HG03045 (cell line): ENCODE measurements around the gene GOT1.

Experiments
- ATAC-seq: cut with Tn5 transposase; IDR thresholded peaks from one replicate; pipeline ENCODE4 v1.9.1; 2021; ENCODE audit warnings: mild to moderate bottlenecking, moderate library complexity; ENCODE audit not compliant: unreplicated experiment

GOT1 gene

GRCh38 chr10:99365311-99365710 lies 65.1 kb downstream of the GOT1 start:
- no peak for ATAC-seq

GRCh38 chr10:99364125-99364524 lies 66.3 kb downstream of the GOT1 start:
- no peak for ATAC-seq

- no peak for ATAC-seq
These were observed 69.5 kb downstream of the GOT1 start for GRCh38 chr10:99360934-99361333.

GRCh38 chr10:99358101-99358500 lies 72.3 kb downstream of the GOT1 start:
- ATAC-seq = no peak

- ATAC-seq = no peak
These were observed 72.7 kb downstream of the GOT1 start for GRCh38 chr10:99357691-99358090.

GRCh38 chr10:99353182-99353581 lies 77.2 kb downstream of the GOT1 start:
- no peak for ATAC-seq

- no peak for ATAC-seq
These were observed 82.8 kb downstream of the GOT1 start for GRCh38 chr10:99347672-99348071.
